ENCODE measurements around the gene AMN1.

DNA sequence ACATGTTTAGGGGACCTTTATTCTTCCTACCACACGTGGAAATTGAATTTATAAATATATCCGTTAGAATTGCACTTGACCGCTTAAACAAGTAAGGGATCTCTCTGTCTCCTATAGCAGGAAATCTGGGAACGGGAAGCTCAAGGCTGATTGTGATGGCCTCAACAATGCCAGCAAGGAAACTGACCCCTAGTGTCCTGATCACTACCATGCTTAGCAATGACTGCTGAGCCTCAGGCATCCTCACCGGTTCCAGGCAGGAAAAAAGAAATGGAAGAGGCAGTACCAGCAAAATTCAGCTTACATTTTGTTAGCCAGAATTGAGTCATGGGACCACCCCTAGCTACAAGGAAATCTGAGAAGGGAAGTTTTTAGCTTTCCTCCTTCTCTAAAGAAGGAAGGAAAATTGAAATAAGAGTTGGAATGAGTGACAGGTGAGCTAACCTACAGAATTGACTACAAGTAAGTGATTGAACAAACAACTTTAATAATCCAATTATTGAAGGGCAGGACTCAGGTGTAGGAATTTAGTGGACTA is 43.9 kb upstream of the AMN1 start:
- TF ChIP-seq, protein P1, sequence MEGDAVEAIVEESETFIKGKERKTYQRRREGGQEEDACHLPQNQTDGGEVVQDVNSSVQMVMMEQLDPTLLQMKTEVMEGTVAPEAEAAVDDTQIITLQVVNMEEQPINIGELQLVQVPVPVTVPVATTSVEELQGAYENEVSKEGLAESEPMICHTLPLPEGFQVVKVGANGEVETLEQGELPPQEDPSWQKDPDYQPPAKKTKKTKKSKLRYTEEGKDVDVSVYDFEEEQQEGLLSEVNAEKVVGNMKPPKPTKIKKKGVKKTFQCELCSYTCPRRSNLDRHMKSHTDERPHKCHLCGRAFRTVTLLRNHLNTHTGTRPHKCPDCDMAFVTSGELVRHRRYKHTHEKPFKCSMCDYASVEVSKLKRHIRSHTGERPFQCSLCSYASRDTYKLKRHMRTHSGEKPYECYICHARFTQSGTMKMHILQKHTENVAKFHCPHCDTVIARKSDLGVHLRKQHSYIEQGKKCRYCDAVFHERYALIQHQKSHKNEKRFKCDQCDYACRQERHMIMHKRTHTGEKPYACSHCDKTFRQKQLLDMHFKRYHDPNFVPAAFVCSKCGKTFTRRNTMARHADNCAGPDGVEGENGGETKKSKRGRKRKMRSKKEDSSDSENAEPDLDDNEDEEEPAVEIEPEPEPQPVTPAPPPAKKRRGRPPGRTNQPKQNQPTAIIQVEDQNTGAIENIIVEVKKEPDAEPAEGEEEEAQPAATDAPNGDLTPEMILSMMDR (IDR thresholded peaks at IDR 0.05; ENCODE audit: low read length) = no peak
- no peak for TF ChIP-seq EZH2 (IDR thresholded peaks at IDR 0.05; ENCODE audit: borderline replicate concordance, low read length)

Data from OCI-LY1 (cell line).